ENCODE data around the gene CYP2E1.
"Not testable (repeated sequence)": the region's sequence is repeated elsewhere in the genome, so short reads cannot be mapped to it uniquely, and the experiment has no call there.

The CYP2E1 gene

GRCh38 chr10:133516057-133516456 lies 11.1 kb upstream of the CYP2E1 start:
- Mint-ChIP-seq H3K36me3 (ENCODE audit: low read depth) (no peaks in the 10 kb centered on the region), H3K9me3 (no peaks in the 10 kb centered on the region), H3K27me3 (peaks cover 11% of the 10 kb centered on the region), H3K4me3 (no peak overlapping the region), H3K4me1 (ENCODE audit: low read depth) (peaks cover 14% of the 10 kb centered on the region), H3K27ac (no peak overlapping the region)
- no peak for DNase-seq

GRCh38 chr10:133518517-133518916 lies 8.6 kb upstream of the CYP2E1 start:
- H3K4me3 Mint-ChIP-seq; H3K36me3 Mint-ChIP-seq (ENCODE audit: low read depth); H3K27ac Mint-ChIP-seq; DNase-seq: not testable (repeated sequence)
- H3K4me1 Mint-ChIP-seq (ENCODE audit: low read depth), result peaks cover 14% of the 10 kb centered on the region
- peaks cover 18% of the 10 kb centered on the region for H3K27me3 Mint-ChIP-seq
- peaks cover 10% of the 10 kb centered on the region for H3K9me3 Mint-ChIP-seq

- peak overlapping the region; percentile 71 for H3K4me3 Mint-ChIP-seq
- DNase-seq, result peak; percentile 98
- H3K27me3 Mint-ChIP-seq, result peaks cover 18% of the 10 kb centered on the region
- peaks cover 13% of the 10 kb centered on the region for H3K9me3 Mint-ChIP-seq
- H3K27ac Mint-ChIP-seq, result peak overlapping the region; percentile 66
- H3K36me3 Mint-ChIP-seq (ENCODE audit: low read depth), result no peaks in the 10 kb centered on the region
- H3K4me1 Mint-ChIP-seq (ENCODE audit: low read depth), result peaks cover 14% of the 10 kb centered on the region
Measured at GRCh38 chr10:133520193-133520738, 6.9 kb upstream of the CYP2E1 start.

- Mint-ChIP-seq H3K4me1 (ENCODE audit: low read depth) (peaks cover 18% of the 10 kb centered on the region), H3K9me3 (peaks cover 13% of the 10 kb centered on the region), H3K4me3 (no peak overlapping the region), H3K27ac (no peak overlapping the region), H3K27me3 (peaks cover 41% of the 10 kb centered on the region), H3K36me3 (ENCODE audit: low read depth) (no peaks in the 10 kb centered on the region)
- DNase-seq, result no peak
Measured at GRCh38 chr10:133523631-133524203, 3.4 kb upstream of the CYP2E1 start.

- Mint-ChIP-seq H3K36me3 (ENCODE audit: low read depth) (no peaks in the 10 kb centered on the region), H3K27me3 (peaks cover 58% of the 10 kb centered on the region), H3K4me1 (ENCODE audit: low read depth) (peaks cover 25% of the 10 kb centered on the region), H3K9me3 (peaks cover 13% of the 10 kb centered on the region), H3K4me3 (no peak overlapping the region), H3K27ac (no peak overlapping the region)
- no peak for DNase-seq
Measured at GRCh38 chr10:133525444-133525843, 1.7 kb upstream of the CYP2E1 start.

GRCh38 chr10:133527771-133528271 lies 658 bp downstream of the CYP2E1 start:
- DNase-seq, result no peak
- H3K36me3 Mint-ChIP-seq (ENCODE audit: low read depth), result no peaks in the 10 kb centered on the region
- H3K4me1 Mint-ChIP-seq (ENCODE audit: low read depth), result peaks cover 21% of the 10 kb centered on the region
- peaks cover 9% of the 10 kb centered on the region for H3K9me3 Mint-ChIP-seq
- H3K27me3 Mint-ChIP-seq, result peaks cover 74% of the 10 kb centered on the region
- H3K27ac Mint-ChIP-seq, result no peak overlapping the region
- peak overlapping the region; percentile 70 for H3K4me3 Mint-ChIP-seq

GRCh38 chr10:133528296-133528844 lies 1.2 kb downstream of the CYP2E1 start:
- Mint-ChIP-seq H3K36me3 (ENCODE audit: low read depth) (no peaks in the 10 kb centered on the region), H3K4me1 (ENCODE audit: low read depth) (peaks cover 21% of the 10 kb centered on the region), H3K27me3 (peaks cover 73% of the 10 kb centered on the region), H3K9me3 (peaks cover 5% of the 10 kb centered on the region), H3K27ac (no peak overlapping the region), H3K4me3 (peak overlapping the region; percentile 70)
- DNase-seq, result peak; percentile 37

- peaks cover 21% of the 10 kb centered on the region for H3K4me1 Mint-ChIP-seq (ENCODE audit: low read depth)
- peak overlapping the region; percentile 44 for H3K27ac Mint-ChIP-seq
- peak overlapping the region; percentile 70 for H3K4me3 Mint-ChIP-seq
- H3K27me3 Mint-ChIP-seq, result peaks cover 73% of the 10 kb centered on the region
- DNase-seq, result peak; percentile 39
- no peaks in the 10 kb centered on the region for H3K36me3 Mint-ChIP-seq (ENCODE audit: low read depth)
- H3K9me3 Mint-ChIP-seq, result no peaks in the 10 kb centered on the region
Measured at GRCh38 chr10:133528845-133529575, 1.8 kb downstream of the CYP2E1 start.

GRCh38 chr10:133529576-133529946 lies 2.4 kb downstream of the CYP2E1 start:
- no peaks in the 10 kb centered on the region for H3K9me3 Mint-ChIP-seq
- H3K36me3 Mint-ChIP-seq (ENCODE audit: low read depth), result no peaks in the 10 kb centered on the region
- no peak overlapping the region for H3K27ac Mint-ChIP-seq
- no peak for DNase-seq
- H3K4me3 Mint-ChIP-seq, result peak overlapping the region; percentile 70
- peaks cover 21% of the 10 kb centered on the region for H3K4me1 Mint-ChIP-seq (ENCODE audit: low read depth)
- peaks cover 73% of the 10 kb centered on the region for H3K27me3 Mint-ChIP-seq

GRCh38 chr10:133530506-133530905 lies 3.3 kb downstream of the CYP2E1 start:
- Mint-ChIP-seq H3K9me3 (no peaks in the 10 kb centered on the region), H3K4me1 (ENCODE audit: low read depth) (peaks cover 21% of the 10 kb centered on the region), H3K4me3 (no peak overlapping the region), H3K36me3 (ENCODE audit: low read depth) (no peaks in the 10 kb centered on the region), H3K27ac (no peak overlapping the region), H3K27me3 (peaks cover 67% of the 10 kb centered on the region)
- DNase-seq, result no peak

GRCh38 chr10:133532871-133533270 lies 5.7 kb downstream of the CYP2E1 start:
- no peak for DNase-seq
- H3K9me3 Mint-ChIP-seq, result no peaks in the 10 kb centered on the region
- H3K27me3 Mint-ChIP-seq, result peaks cover 49% of the 10 kb centered on the region
- no peak overlapping the region for H3K27ac Mint-ChIP-seq
- no peaks in the 10 kb centered on the region for H3K36me3 Mint-ChIP-seq (ENCODE audit: low read depth)
- H3K4me3 Mint-ChIP-seq, result no peak overlapping the region
- peaks cover 21% of the 10 kb centered on the region for H3K4me1 Mint-ChIP-seq (ENCODE audit: low read depth)

GRCh38 chr10:133534417-133534816 lies 7.3 kb downstream of the CYP2E1 start:
- Mint-ChIP-seq H3K36me3 (ENCODE audit: low read depth) (no peaks in the 10 kb centered on the region), H3K4me3 (no peak overlapping the region), H3K27ac (no peak overlapping the region), H3K9me3 (no peaks in the 10 kb centered on the region), H3K27me3 (peaks cover 35% of the 10 kb centered on the region), H3K4me1 (ENCODE audit: low read depth) (peaks cover 10% of the 10 kb centered on the region)
- no peak for DNase-seq

GRCh38 chr10:133536198-133536597 lies 9.0 kb downstream of the CYP2E1 start:
- H3K4me1 Mint-ChIP-seq (ENCODE audit: low read depth), result no peaks in the 10 kb centered on the region
- no peak for DNase-seq
- H3K9me3 Mint-ChIP-seq, result no peaks in the 10 kb centered on the region
- H3K27me3 Mint-ChIP-seq, result peaks cover 17% of the 10 kb centered on the region
- H3K36me3 Mint-ChIP-seq (ENCODE audit: low read depth), result no peaks in the 10 kb centered on the region
- no peak overlapping the region for H3K27ac Mint-ChIP-seq
- H3K4me3 Mint-ChIP-seq, result no peak overlapping the region

GRCh38 chr10:133537546-133538545 lies 10.7 kb downstream of the CYP2E1 start:
- Mint-ChIP-seq H3K4me1 (ENCODE audit: low read depth) (no peaks in the 10 kb centered on the region), H3K27ac (no peak overlapping the region), H3K27me3 (peaks cover under 1% of the 10 kb centered on the region), H3K4me3 (no peak overlapping the region), H3K36me3 (ENCODE audit: low read depth) (no peaks in the 10 kb centered on the region), H3K9me3 (no peaks in the 10 kb centered on the region)
- DNase-seq, result no peak

Data from activated T-cell treated with anti-CD3 and anti-CD28 coated beads, Interleukin-2, amount 50 U/mL, for 24 hours (primary cell).